ENCODE results near the gene EFCAB6.

EFCAB6 gene

GRCh38 chr22:43747877-43748276 lies 64.2 kb downstream of the EFCAB6 start:
- no peak for DNase-seq

- no peak for DNase-seq
Observed at GRCh38 chr22:43747058-43747457, 65.0 kb downstream of the EFCAB6 start.

DNA sequence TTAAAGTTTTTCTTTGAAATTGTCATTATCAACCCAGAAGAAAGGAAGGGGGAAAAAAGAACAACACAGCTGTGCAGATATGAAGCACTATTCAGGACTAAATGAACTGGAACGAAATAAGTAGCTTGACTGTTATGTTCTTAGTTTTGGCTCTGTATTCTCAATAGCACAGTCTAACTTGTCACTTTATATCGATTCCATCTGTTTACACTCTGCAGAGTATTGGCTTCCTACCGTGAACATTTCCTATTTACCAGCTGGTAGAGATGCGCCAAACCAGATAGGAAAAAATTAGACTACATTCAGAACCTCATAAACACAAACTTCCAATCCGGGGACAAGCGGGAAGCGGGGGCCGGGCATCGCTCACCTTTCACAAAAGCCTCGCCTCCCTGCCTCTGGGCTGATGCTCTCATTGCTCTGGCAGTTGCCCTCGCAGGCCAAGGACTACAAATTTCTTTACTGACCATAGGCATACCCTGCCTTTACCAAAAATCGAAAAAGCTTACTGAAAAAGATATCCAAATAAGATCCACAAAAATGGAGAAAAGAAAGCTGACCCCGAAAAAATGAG lies 66.2 kb downstream of the EFCAB6 start:
- DNase-seq = no peak

GRCh38 chr22:43745411-43745770 lies 66.7 kb downstream of the EFCAB6 start:
- DNase-seq = no peak

DNA sequence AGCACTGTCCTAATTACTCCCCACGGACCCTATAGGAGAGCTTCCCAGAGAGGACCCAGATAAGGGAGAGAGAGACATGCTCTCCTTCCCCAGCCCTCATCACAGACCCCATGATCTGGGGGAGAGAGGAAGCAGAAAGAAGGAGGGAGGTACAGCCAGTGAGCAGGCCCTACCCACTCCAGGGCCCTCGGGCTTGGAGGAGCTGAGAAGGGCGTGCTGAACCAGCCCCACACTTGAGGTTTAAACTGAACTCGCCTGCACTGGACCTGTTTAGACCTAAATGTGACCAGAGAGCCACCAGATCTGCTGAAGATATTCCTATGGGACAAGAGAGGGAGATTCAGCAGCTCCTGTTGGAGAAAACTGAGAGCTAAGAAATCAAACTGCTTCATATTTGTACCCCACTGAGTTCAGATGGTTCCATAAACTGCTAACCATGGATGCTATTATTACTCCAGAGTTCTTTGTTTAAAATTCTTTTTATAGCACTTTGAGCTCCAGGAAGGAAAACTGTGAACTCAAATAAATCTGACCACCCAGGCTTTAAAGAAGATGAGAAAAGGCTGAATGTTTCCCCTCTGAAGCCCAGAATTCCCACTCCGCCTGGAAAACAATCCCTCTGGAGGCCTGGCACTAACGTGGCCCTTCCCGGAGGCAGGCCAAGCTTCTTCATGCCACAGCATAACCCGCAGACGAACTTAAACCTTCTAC lies 67.2 kb downstream of the EFCAB6 start:
- DNase-seq = no peak

DNA sequence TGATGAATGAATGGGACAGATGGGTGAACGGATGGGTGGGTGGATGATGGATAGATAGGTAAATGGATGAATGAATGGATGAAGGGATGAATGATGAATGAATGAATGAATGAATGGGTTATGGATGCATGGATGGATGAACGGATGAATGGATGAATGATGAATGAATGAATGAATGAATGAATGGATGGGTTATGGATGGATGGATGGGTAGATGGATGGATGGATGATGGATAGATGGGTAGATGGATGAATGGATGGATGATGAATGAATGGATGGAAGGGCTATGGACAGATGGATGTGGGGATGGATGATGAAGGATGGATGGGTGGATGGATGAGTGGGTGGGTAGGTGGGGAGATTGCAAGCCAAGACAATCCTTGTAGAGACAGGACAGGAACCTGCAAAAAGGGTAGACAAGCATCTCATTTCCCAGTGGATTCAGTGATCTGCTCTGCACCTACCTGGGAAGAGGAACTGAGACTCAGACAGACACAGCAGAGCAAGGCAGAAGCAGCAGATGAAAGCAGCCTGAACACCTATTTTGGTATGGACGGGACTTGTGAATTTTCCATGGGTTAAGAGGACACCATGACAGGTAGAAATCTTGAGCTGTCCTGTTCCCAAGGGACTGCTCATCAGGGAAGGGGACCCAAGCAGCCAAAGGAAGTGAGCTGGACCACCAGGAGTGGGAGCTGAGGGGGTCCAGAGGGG lies 68.0 kb downstream of the EFCAB6 start:
- no peak for DNase-seq

DNA sequence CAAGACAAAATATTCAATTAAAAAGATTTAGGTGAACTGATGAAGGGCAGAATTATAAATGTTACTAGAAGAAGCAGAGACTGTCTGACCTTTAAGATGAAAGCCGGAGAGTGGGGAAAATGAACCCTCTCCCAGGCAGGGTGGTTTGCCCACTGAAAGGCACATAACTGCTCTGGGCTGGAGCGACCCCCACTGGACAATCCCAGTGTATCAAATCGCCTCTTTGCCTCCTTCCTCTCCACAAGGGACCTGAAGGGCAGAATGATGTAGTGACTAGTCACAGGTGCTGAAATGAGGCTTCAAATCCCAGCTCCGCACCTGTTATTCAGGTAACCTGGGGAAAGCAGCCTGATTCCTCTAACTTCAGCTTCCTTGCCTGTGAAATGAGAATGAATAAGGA lies 69.0 kb downstream of the EFCAB6 start:
- DNase-seq = no peak

DNA sequence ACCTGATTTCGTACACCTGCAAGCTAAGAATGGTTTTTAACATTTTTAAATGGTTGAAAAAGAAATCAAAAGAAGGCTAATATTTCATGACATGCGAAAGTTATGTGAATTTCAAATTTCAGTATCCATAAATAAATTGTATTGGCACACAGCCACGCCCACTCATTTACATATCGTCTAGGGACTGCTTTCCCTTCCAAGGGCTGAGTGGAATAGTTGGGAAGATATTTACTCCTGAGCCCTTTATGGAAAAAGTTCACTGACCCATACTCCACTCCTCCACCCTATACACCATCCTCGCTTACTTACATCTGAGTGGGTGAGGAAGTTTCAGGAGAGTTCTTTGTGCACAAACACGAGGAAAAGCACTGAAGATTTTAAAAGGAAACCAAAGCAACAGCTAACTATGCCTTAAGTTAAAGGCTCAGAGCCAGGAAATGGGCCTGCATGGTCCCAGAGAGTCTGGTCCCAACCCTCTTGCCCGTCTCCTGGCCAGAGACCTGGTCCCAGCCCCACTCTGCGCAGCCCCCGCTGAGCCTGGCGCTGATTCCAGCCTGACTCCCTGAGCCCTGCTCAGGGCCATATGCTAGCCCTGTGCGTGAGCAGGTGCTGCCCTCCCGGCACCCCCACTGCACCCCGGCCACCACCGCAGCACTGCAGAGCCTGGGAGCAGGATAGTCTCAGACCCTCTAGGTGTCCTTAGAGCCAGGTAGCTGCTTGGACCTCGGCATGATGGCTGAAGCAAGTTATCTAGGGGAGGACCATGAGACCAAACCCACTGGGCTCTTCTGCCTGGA lies 69.8 kb downstream of the EFCAB6 start:
- DNase-seq = no peak

GRCh38 chr22:43740587-43741270 lies 71.4 kb downstream of the EFCAB6 start:
- DNase-seq = no peak

DNA sequence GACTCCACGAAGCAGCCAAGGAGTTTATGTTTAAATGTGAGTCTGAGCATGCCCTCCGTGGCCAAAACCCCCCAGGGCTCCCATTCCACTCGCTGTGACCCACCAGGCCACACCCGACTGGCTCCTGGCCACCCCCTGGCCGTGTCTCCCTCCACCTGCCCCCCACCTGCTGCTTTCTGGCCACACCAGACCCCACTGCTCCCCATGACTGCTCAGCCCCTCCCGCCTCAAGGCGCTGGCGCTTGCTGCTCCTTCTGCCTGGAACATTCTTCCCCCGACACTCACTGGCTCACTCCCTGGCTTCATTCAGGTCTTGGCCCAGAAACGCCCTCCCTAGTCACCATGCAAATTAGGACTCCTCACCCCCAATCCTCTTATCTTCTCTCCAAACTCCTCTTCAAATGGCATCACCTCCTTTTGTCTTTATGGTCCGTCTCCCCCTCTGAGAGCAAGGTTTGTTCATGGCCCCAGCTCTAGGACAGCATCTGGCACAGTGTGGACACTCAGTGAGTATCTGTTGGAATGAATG lies 72.2 kb downstream of the EFCAB6 start:
- no peak for DNase-seq

DNA sequence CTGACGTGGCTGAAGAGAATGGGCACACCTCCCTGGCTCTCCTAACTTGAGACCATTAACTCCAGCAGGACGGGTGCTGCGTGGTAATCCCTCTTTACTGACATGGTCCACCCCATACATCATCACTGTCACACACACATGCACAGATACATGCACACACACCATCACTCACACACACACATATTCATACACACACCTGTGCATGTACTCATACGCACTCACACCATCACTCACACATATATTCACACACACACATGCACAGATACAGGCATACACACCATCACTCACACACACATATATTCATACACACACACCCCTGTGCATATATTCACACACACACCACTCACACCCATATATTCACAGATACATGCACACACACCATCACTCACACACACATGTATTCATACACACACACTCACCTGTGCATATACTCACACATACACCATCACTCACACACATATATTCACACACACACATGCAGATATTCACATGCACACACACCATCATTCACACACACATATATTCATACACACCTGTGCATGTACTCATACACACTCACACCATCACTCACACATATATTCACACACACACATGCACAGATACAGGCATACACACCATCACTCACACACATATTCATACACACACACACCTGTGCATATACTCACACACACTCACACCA lies 74.8 kb downstream of the EFCAB6 start:
- DNase-seq = no peak

GRCh38 chr22:43736651-43737050 lies 75.5 kb downstream of the EFCAB6 start:
- no peak for DNase-seq

DNA sequence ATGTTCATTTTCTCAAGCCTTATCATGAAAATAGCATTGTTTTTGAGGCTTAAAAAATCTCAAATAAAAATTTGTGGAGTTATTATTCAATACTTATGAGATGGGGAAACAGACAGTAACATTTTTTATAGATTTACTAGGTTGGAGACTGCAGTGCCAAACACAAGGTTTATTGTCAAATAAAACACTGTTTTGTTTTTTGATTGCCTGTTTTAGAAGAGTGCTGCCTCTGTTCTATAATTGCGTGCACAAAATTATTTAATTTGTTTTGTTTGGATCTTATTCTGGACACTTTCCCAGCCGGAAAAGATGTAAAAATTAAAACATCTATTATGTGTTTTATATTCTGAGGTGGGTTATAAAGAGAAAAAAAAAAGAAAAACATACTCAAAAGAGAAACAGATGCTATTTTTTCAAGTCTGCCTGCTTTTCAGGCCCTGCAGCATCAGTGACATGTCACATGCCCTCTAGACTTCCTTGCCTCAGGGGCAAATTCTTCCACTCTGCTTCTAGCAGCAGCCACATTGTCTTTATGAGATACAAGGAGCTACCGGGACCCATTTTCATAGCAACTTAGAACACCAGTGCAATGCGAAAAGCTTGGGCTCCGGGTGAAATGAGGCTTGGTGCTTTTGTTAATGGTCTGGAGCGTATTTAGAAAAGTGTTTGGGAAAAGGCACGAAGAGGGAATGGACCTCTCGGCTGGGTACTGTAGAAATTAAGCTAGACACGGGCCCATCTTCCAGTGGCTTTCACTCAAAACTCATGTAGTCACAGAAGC lies 77.5 kb downstream of the EFCAB6 start:
- DNase-seq = no peak

GRCh38 chr22:43733138-43733537 lies 79.0 kb downstream of the EFCAB6 start:
- DNase-seq = no peak

- no peak for DNase-seq
Observed at GRCh38 chr22:43731988-43732387, 80.1 kb downstream of the EFCAB6 start.

DNA sequence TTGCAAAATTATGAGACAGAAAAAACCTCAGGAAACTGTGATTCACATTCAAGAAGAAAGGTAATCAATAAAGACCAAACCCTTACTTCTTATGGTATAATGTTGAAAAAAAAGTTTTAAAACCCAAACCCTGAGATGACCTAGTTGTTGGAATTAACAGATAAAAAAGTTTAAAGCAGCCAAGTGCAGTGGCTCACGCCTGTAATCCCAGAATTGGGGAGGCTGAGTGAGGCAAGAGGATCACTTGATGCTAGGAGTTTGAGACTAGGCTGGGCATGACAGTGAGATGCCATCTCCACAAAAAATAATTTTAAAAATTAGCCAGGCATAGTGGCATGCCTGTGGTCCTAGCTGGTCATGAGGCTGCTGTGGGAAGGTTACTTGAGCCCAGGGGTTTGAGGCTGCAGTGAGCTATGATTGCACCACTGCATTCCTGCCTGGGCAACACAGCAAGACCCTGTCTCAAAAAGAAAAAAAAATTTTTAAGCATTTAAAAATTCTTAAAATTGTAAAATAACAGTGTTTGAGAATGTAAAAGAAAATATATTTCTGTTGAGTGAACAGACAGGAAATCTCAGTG lies 85.1 kb downstream of the EFCAB6 start:
- no peak for DNase-seq

GRCh38 chr22:43726322-43726721 lies 85.8 kb downstream of the EFCAB6 start:
- no peak for DNase-seq

- no peak for DNase-seq
Observed at GRCh38 chr22:43723816-43724215, 88.3 kb downstream of the EFCAB6 start.

DNA sequence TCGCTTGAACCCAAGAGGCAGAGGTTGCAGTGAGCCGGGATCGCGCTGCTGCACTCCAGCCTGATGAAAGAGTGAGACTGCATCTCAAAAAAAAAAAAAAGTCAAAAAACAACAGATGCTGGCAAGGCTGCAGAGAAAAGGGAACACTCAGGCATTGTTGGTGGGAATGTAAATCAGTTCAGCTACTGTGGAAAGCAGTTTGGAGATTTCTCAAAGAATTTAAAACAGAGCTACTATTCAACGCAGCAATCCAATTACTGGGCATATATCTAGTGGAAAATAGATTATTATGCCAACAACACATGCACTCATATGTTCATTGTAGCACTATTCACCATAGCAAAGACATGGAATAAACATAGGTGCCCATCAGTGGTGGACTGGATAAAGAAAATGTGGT lies 89.7 kb downstream of the EFCAB6 start:
- no peak for DNase-seq

DNA sequence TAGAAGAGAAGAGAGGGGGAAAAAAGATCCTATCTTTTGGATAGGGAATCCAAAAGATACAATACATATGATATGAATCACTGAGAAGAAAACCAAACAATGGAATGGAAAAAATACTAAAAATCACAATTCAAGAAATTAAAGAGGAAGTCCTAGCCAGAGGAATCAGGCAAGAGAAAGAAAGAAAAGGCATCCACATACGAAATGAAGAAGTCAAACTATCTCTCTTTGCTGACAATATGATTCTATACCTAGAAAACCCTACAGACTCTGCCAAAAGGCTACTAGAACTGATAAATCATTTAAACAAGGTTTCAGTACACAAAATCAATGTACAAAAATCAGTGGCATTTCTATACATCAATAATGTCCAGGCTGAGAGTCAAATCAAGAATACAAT lies 91.4 kb downstream of the EFCAB6 start:
- no peak for DNase-seq

All from right kidney (tissue), 1 donor.